ENCODE results near the gene CDH13.

GRCh38 chr16:83355570-83356218, 728.9 kb downstream of the CDH13 start:
- TF ChIP-seq CTCF (conservative IDR thresholded peaks at IDR 0.05; ENCODE audit: low read depth, low read length) (no peak), EZH2 (IDR thresholded peaks at IDR 0.05; ENCODE audit: borderline replicate concordance, low read depth, low read length, poor library complexity, severe bottlenecking) (no peak)

Measured in A673 (cell line).